ENCODE measurements around the gene NEMP2. TPM values are rescaled to one million over a fixed set of nuclear protein-coding genes. Genes with fewer than 3 reads are reported as not detected.
"Not testable (repeated sequence)": the region's sequence is repeated elsewhere in the genome, so short reads cannot be mapped to it uniquely, and the experiment has no call there.

The NEMP2 gene
- total RNA-seq, 2 experiments from 2014 or later: 14.5 to 15.7 TPM

GRCh38 chr2:190519975-190520767 lies 14.4 kb downstream of the NEMP2 start:
- H3K27me3 Mint-ChIP-seq: no peaks in the 10 kb centered on the region
- no peak overlapping the region for H3K4me3 Mint-ChIP-seq
- H3K36me3 Mint-ChIP-seq: peaks cover 27% of the 10 kb centered on the region
- peak overlapping the region; percentile 1 for H3K27ac Mint-ChIP-seq
- DNase-seq: no peak
- H3K4me1 Mint-ChIP-seq: peaks cover 30% of the 10 kb centered on the region
- no peaks in the 10 kb centered on the region for H3K9me3 Mint-ChIP-seq

GRCh38 chr2:190517468-190517867 lies 17.1 kb downstream of the NEMP2 start:
- peaks cover 34% of the 10 kb centered on the region for H3K36me3 Mint-ChIP-seq
- no peak overlapping the region for H3K4me3 Mint-ChIP-seq
- no peaks in the 10 kb centered on the region for H3K9me3 Mint-ChIP-seq
- H3K27ac Mint-ChIP-seq: no peak overlapping the region
- peaks cover 33% of the 10 kb centered on the region for H3K4me1 Mint-ChIP-seq
- DNase-seq: no peak
- no peaks in the 10 kb centered on the region for H3K27me3 Mint-ChIP-seq

DNA sequence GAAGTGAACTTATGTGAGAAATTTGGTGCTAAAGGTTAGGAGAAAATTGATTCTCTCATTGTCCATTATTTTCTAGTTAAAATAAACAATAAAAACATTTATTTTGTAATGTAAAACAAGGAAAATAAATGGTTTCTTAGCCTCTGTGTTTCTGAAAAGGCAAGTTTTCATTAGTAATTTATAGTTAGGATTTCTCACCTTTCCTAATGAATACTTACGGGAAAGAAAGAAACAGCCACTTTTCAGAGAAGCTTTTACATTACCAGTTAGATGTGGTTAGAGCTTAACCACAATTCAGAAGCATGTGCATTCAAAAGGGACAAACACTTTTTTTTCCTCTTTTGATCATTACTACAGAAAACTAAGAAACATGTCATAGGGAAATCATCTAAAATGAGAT lies 18.8 kb downstream of the NEMP2 start:
- no peak overlapping the region for H3K27ac Mint-ChIP-seq
- peak overlapping the region; percentile 23 for H3K4me3 Mint-ChIP-seq
- no peaks in the 10 kb centered on the region for H3K27me3 Mint-ChIP-seq
- peaks cover 24% of the 10 kb centered on the region for H3K36me3 Mint-ChIP-seq
- H3K9me3 Mint-ChIP-seq: no peaks in the 10 kb centered on the region
- DNase-seq: no peak
- peaks cover 28% of the 10 kb centered on the region for H3K4me1 Mint-ChIP-seq

GRCh38 chr2:190514676-190515075 lies 19.8 kb downstream of the NEMP2 start:
- peaks cover 21% of the 10 kb centered on the region for H3K4me1 Mint-ChIP-seq

GRCh38 chr2:190513877-190514276 lies 20.6 kb downstream of the NEMP2 start:
- H3K27me3 Mint-ChIP-seq: no peaks in the 10 kb centered on the region
- peaks cover 28% of the 10 kb centered on the region for H3K36me3 Mint-ChIP-seq
- H3K27ac Mint-ChIP-seq: no peak overlapping the region
- peaks cover 17% of the 10 kb centered on the region for H3K4me1 Mint-ChIP-seq
- no peaks in the 10 kb centered on the region for H3K9me3 Mint-ChIP-seq
- no peak overlapping the region for H3K4me3 Mint-ChIP-seq
- DNase-seq: no peak

More at GRCh38 chr2:190514676-190515075, 19.8 kb downstream of the NEMP2 start:
- Mint-ChIP-seq H3K36me3 (peaks cover 26% of the 10 kb centered on the region), H3K9me3 (no peaks in the 10 kb centered on the region), H3K4me3 (no peak overlapping the region), H3K27me3 (no peaks in the 10 kb centered on the region), H3K27ac (no peak overlapping the region)
- no peak for DNase-seq

DNA sequence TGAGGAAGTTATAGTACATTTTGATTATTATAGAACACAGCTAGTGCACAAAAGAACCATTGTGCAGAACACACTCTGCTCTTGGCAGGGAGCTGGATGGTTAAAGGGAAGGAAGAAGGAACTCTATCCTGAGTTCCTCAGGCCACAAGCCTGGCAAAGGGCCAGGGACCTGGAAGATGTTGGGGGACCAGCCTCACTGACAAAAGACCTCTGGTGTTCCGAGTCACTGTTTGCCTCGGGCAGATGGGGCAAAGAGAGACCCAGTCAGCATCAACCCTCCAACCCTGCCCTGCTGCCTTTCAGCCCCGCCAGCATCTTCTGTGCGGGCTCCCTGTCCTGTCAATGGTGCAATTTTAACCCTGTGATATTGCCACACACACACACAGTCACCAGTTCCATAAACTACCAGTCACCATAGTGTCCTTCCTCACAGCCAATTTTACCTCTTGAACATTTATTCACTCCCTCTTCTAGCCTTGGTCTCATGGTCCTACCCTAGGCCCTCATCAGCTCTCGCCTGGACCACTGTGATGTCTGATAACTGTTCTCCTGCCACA lies 21.9 kb downstream of the NEMP2 start:
- peaks cover 17% of the 10 kb centered on the region for H3K4me1 Mint-ChIP-seq
- no peaks in the 10 kb centered on the region for H3K27me3 Mint-ChIP-seq
- DNase-seq: no peak
- no peak overlapping the region for H3K4me3 Mint-ChIP-seq
- H3K9me3 Mint-ChIP-seq: no peaks in the 10 kb centered on the region
- no peak overlapping the region for H3K27ac Mint-ChIP-seq
- H3K36me3 Mint-ChIP-seq: peaks cover 28% of the 10 kb centered on the region

- DNase-seq: no peak
- Mint-ChIP-seq H3K36me3 (peaks cover 29% of the 10 kb centered on the region), H3K4me1 (peaks cover 11% of the 10 kb centered on the region), H3K27ac (no peak overlapping the region), H3K9me3 (no peaks in the 10 kb centered on the region), H3K27me3 (no peaks in the 10 kb centered on the region), H3K4me3 (no peak overlapping the region)
Observed at GRCh38 chr2:190511104-190511503, 23.4 kb downstream of the NEMP2 start.

DNA sequence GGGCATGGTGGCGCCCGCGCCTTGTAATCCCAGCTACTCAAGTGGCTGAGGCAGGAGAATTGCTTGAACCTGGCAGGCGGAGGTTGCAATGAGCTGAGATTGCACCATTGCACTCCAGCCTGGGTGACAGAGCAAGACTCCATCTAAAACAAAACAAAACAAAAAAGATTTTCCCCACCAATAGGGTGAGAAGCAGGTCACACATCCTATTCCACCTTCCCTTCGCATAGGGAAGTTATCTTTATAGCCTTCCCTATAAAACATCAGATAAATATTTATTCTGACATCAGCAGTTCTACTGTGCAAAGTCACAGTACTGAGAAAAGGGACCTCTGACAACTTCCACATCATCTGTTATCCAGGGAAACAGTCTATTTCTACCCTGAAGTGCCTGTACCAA lies 24.6 kb downstream of the NEMP2 start:
- not testable (repeated sequence) for DNase-seq, H3K4me3 Mint-ChIP-seq, H3K27ac Mint-ChIP-seq, H3K27me3 Mint-ChIP-seq, H3K9me3 Mint-ChIP-seq
- Mint-ChIP-seq H3K4me1 (peaks cover 10% of the 10 kb centered on the region), H3K36me3 (peaks cover 29% of the 10 kb centered on the region)

GRCh38 chr2:190507135-190507534 lies 27.4 kb downstream of the NEMP2 start:
- H3K36me3 Mint-ChIP-seq: peaks cover 25% of the 10 kb centered on the region
- no peak for DNase-seq
- no peak overlapping the region for H3K4me3 Mint-ChIP-seq
- H3K27ac Mint-ChIP-seq: no peak overlapping the region
- H3K4me1 Mint-ChIP-seq: peaks cover 7% of the 10 kb centered on the region
- H3K9me3 Mint-ChIP-seq: no peaks in the 10 kb centered on the region
- no peaks in the 10 kb centered on the region for H3K27me3 Mint-ChIP-seq

GRCh38 chr2:190506666-190507065 lies 27.9 kb downstream of the NEMP2 start:
- no peak overlapping the region for H3K27ac Mint-ChIP-seq
- no peaks in the 10 kb centered on the region for H3K27me3 Mint-ChIP-seq
- H3K36me3 Mint-ChIP-seq: peaks cover 25% of the 10 kb centered on the region
- no peak overlapping the region for H3K4me3 Mint-ChIP-seq
- peaks cover 7% of the 10 kb centered on the region for H3K4me1 Mint-ChIP-seq
- no peak for DNase-seq
- H3K9me3 Mint-ChIP-seq: no peaks in the 10 kb centered on the region

GRCh38 chr2:190505696-190506095 lies 28.8 kb downstream of the NEMP2 start:
- no peaks in the 10 kb centered on the region for H3K27me3 Mint-ChIP-seq
- H3K27ac Mint-ChIP-seq: peak overlapping the region; percentile 52
- no peak overlapping the region for H3K4me3 Mint-ChIP-seq
- no peaks in the 10 kb centered on the region for H3K9me3 Mint-ChIP-seq
- peaks cover 14% of the 10 kb centered on the region for H3K4me1 Mint-ChIP-seq
- DNase-seq: no peak
- peaks cover 28% of the 10 kb centered on the region for H3K36me3 Mint-ChIP-seq

- H3K27me3 Mint-ChIP-seq: no peaks in the 10 kb centered on the region
- H3K27ac Mint-ChIP-seq: no peak overlapping the region
- H3K4me1 Mint-ChIP-seq: peaks cover 14% of the 10 kb centered on the region
- peaks cover 27% of the 10 kb centered on the region for H3K36me3 Mint-ChIP-seq
- no peak for DNase-seq
- H3K4me3 Mint-ChIP-seq: no peak overlapping the region
- no peaks in the 10 kb centered on the region for H3K9me3 Mint-ChIP-seq
Observed at GRCh38 chr2:190504912-190505311, 29.6 kb downstream of the NEMP2 start.

DNA sequence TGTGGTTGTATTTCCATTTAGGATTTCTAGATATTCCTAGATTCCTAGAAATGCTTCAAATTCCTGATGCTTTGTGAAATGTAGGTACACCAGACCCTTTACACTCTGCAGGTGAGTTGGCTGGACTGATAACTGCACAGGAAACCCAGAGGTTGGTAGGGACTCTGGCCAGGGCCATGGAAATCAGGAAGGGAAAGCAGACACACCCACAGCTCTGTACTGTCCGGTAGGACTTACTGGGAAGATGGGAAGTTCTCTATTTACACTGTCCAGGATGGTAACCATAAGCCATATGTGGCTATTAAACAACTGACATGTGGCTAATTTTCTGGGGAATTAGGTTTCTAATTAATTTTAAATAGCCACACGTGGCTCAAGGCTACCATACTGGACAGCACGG lies 31.4 kb downstream of the NEMP2 start:
- Mint-ChIP-seq H3K36me3 (peaks cover 29% of the 10 kb centered on the region), H3K27ac (peak overlapping the region; percentile 16), H3K4me3 (no peak overlapping the region), H3K4me1 (peaks cover 16% of the 10 kb centered on the region), H3K9me3 (no peaks in the 10 kb centered on the region), H3K27me3 (no peaks in the 10 kb centered on the region)
- DNase-seq: no peak

GRCh38 chr2:190501702-190502407 lies 32.7 kb downstream of the NEMP2 start:
- peaks cover 20% of the 10 kb centered on the region for H3K4me1 Mint-ChIP-seq
- H3K36me3 Mint-ChIP-seq: peaks cover 27% of the 10 kb centered on the region
- no peak overlapping the region for H3K27ac Mint-ChIP-seq
- no peak for DNase-seq
- no peaks in the 10 kb centered on the region for H3K9me3 Mint-ChIP-seq
- no peak overlapping the region for H3K4me3 Mint-ChIP-seq
- no peaks in the 10 kb centered on the region for H3K27me3 Mint-ChIP-seq

GRCh38 chr2:190501231-190501630 lies 33.3 kb downstream of the NEMP2 start:
- H3K4me1 Mint-ChIP-seq: peaks cover 20% of the 10 kb centered on the region
- H3K36me3 Mint-ChIP-seq: peaks cover 30% of the 10 kb centered on the region
- no peak overlapping the region for H3K4me3 Mint-ChIP-seq
- no peaks in the 10 kb centered on the region for H3K27me3 Mint-ChIP-seq
- no peak for DNase-seq
- peak overlapping the region; percentile 64 for H3K27ac Mint-ChIP-seq
- H3K9me3 Mint-ChIP-seq: no peaks in the 10 kb centered on the region

Measured in activated naive CD8-positive, alpha-beta T cell treated with anti-CD3 and anti-CD28 coated beads for 36 hours (primary cell).